Mucosa of stomach (tissue), 1 donor: ENCODE data around the gene TSC2.
"Not testable (repeated sequence)": the region's sequence is repeated elsewhere in the genome, so short reads cannot be mapped to it uniquely, and the experiment has no call there.

Experiments
- H3K27me3 ChIP-seq: one replicate; pipeline ENCODE4 v1.7.0; 2013; ENCODE audit warnings: mild to moderate bottlenecking, low read length; ENCODE audit not compliant: control insufficient read depth, insufficient read depth
- H3K36me3 ChIP-seq: one replicate; pipeline ENCODE4 v1.7.0; 2013; ENCODE audit warnings: low read length; ENCODE audit not compliant: control insufficient read depth, insufficient read depth
- H3K4me1 ChIP-seq: one replicate; pipeline ENCODE4 v1.7.0; 2013; ENCODE audit warnings: mild to moderate bottlenecking, low read length; ENCODE audit not compliant: control insufficient read depth, insufficient read depth
- H3K4me3 ChIP-seq: one replicate; pipeline ENCODE4 v1.7.0; 2013; ENCODE audit warnings: low read length
- H3K9ac ChIP-seq: one replicate; pipeline ENCODE4 v1.7.0; 2013; ENCODE audit warnings: mild to moderate bottlenecking, low read length, moderate library complexity
- H3K9me3 ChIP-seq: one replicate; pipeline ENCODE4 v1.7.0; 2013; ENCODE audit warnings: mild to moderate bottlenecking, low read length, moderate library complexity; ENCODE audit not compliant: control insufficient read depth
- donor health status: Pancreatic carcinoma.

Gene TSC2

GRCh38 chr16:2111412-2112335 lies 63.9 kb downstream of the TSC2 start:
- not testable (repeated sequence) for H3K36me3 ChIP-seq, H3K9me3 ChIP-seq

DNA sequence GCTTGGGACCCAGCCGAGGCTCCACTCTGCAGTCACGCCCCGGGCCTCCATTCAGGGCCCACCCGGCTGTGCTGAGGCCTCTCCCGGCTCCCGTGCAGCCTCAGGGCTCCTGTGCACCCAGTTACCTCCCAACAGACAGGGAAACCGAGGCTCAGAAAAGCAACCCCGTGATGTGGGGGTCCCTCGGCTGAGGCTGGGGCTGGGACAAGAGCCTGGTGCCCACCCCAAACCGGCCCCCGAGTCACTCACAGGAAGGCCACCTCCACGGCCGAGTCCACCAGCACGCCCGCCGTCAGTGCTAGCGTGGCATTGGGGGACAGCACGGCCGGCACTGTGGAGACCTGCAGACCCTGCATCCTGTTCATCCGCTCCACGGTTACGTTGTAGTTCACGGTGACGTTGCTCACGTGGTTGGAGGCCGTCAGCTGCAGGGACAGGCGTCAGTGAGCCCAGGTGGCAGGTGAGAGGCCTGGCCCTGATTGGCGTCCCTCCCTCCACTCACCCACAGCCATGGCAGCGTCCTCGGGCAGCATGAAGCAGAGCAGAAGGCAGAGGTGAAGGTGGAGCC lies 64.8 kb downstream of the TSC2 start:
- not testable (repeated sequence) for H3K27me3 ChIP-seq, H3K36me3 ChIP-seq, H3K9ac ChIP-seq, H3K9me3 ChIP-seq, H3K4me3 ChIP-seq, H3K4me1 ChIP-seq

More at GRCh38 chr16:2111412-2112335, 63.9 kb downstream of the TSC2 start:
- H3K4me3 ChIP-seq, H3K9ac ChIP-seq, H3K4me1 ChIP-seq, H3K27me3 ChIP-seq: not testable (repeated sequence)

DNA sequence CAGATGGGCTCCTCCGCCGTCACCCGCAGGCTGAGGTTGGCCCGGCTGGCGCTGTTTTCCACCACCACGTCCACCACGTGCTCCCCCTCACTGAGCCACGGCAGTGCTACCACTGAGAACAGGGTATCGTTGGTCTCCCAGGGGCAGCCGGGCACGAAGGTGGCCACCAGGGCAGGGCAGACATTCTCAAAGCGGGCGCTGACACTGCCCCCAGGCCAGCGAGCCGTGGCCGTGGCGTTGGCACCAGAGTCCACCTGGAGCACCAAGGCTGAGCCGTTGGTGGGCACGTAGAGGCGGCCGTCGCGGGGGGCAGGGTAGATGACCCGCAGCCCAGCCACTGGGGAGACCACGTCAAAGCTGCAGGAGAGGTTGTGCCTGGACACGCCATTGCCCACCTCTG lies 66.4 kb downstream of the TSC2 start:
- H3K27me3 ChIP-seq, H3K9me3 ChIP-seq, H3K4me1 ChIP-seq, H3K36me3 ChIP-seq, H3K4me3 ChIP-seq, H3K9ac ChIP-seq: not testable (repeated sequence)

DNA sequence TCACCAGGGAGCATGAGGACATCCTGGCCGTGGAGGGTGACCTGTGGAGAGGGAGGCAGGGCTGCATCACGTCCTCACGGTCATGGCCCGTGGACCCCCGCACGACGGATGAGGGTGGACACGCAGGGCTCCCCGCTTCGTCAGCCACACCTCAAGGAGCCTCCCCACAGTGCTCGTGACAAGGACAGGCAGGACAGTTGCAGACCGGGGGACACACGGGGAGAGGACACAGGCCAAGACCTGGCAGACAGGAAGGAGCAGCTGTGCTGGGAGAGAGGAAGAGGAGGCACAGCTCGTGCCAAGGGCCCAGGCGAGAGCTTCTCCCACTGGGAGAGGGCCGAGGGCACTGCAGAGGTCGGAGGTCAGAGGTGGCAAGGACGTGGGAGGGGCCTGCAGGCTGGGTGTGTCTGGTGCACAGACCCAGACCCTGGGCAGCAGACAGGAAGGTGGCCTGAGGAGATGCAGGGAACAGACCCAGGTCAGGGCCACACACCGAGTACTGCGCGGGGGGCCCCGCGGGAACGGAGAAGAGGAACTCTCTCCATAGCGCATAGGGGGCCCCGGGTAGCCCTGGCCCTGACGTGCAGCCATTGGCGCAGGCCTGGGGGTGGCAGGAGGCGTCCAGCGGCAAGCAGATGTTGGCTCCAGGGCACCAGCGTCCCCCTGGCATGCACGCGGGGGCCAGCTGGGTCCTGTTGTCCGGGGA lies 67.3 kb downstream of the TSC2 start:
- H3K27me3 ChIP-seq, H3K4me1 ChIP-seq, H3K9ac ChIP-seq, H3K4me3 ChIP-seq, H3K36me3 ChIP-seq, H3K9me3 ChIP-seq: not testable (repeated sequence)

DNA sequence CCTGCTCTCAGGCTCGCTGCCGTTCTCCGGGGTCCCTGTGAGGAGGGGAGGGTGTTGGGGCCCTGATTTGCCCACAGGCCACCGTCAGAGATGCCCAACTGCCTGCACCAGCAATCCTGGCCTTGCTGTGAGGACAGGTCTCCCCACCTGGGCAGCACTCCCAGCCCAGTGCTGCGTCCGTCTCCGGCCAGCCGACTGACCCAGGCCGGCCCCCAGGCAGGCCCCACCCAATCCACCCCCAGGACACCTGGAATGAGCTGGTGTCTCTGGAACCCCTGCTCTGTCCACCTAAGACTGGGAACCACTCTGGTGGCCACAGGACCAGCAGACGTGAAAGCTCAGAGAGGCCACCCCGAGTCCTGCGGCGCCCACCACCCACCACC lies 67.8 kb downstream of the TSC2 start:
- no peaks in the 10 kb centered on the region for H3K27me3 ChIP-seq
- H3K4me1 ChIP-seq: peaks cover 5% of the 10 kb centered on the region
- no peak overlapping the region for H3K4me3 ChIP-seq
- no peaks in the 10 kb centered on the region for H3K9me3 ChIP-seq
- no peak overlapping the region for H3K9ac ChIP-seq
- no peaks in the 10 kb centered on the region for H3K36me3 ChIP-seq

DNA sequence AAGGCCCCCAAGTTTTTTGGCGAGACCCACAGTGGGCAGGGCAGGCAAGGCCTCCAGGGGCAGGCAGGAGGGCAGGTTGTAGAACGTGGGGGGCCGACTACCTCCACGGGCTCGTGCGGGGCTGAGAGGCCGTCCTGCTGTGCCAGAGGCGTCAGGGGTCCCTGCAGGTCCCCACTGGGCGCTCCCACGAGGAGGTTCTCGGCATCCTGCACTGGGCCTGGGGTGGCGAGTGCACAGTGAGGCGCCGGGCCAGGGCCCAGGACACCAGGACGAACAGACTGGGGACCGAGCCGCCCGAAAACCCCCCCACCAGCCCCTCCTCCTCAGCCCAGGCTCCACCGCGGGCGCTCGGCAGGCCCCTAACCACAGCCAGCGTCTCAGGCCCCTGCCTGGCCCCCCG lies 68.6 kb downstream of the TSC2 start:
- H3K27me3 ChIP-seq, H3K36me3 ChIP-seq, H3K9me3 ChIP-seq, H3K9ac ChIP-seq, H3K4me1 ChIP-seq, H3K4me3 ChIP-seq: not testable (repeated sequence)

GRCh38 chr16:2117341-2117740 lies 69.6 kb downstream of the TSC2 start:
- H3K36me3 ChIP-seq: not testable (repeated sequence)

GRCh38 chr16:2117960-2118722 lies 70.4 kb downstream of the TSC2 start:
- H3K36me3 ChIP-seq, H3K9me3 ChIP-seq, H3K4me1 ChIP-seq, H3K27me3 ChIP-seq, H3K4me3 ChIP-seq, H3K9ac ChIP-seq: not testable (repeated sequence)

More at GRCh38 chr16:2117341-2117740, 69.6 kb downstream of the TSC2 start:
- not testable (repeated sequence) for H3K4me1 ChIP-seq, H3K9me3 ChIP-seq, H3K27me3 ChIP-seq, H3K4me3 ChIP-seq, H3K9ac ChIP-seq

- peaks cover 19% of the 10 kb centered on the region for H3K4me1 ChIP-seq
- H3K36me3 ChIP-seq, H3K4me3 ChIP-seq, H3K27me3 ChIP-seq, H3K9ac ChIP-seq, H3K9me3 ChIP-seq: not testable (repeated sequence)
These were observed 73.5 kb downstream of the TSC2 start for GRCh38 chr16:2121325-2121724.

DNA sequence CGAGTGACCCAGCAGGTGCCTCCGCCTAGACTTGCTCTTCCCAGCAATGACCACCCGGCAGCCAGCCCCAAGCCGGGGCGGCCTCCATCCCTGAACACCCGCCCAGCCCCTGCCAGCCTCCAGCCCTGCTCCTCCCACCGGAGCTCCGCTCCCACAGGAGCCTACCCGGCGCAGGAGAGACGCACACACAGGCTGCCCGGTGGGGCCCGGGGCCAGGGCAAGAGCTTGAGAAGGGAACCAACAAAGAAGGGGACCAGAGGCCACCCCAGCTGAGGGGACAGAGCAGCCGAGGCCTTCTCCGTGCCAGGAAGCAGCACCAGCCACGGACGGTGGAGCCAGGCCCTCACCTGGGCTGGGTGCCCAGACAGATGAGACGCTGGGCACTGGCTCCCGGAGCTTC lies 74.1 kb downstream of the TSC2 start:
- no peak overlapping the region for H3K9ac ChIP-seq

GRCh38 chr16:2122429-2122828 lies 74.6 kb downstream of the TSC2 start:
- H3K4me1 ChIP-seq: peaks cover 23% of the 10 kb centered on the region
- no peaks in the 10 kb centered on the region for H3K27me3 ChIP-seq
- H3K9me3 ChIP-seq: no peaks in the 10 kb centered on the region
- H3K36me3 ChIP-seq: no peaks in the 10 kb centered on the region
- no peak overlapping the region for H3K9ac ChIP-seq
- no peak overlapping the region for H3K4me3 ChIP-seq

More for the DNA sequence above, 74.1 kb downstream of the TSC2 start:
- Histone ChIP-seq H3K4me1 (peaks cover 23% of the 10 kb centered on the region), H3K4me3 (no peak overlapping the region), H3K36me3 (no peaks in the 10 kb centered on the region), H3K9me3 (no peaks in the 10 kb centered on the region), H3K27me3 (no peaks in the 10 kb centered on the region)
